HepG2 (cell line): ENCODE measurements around the gene MARVELD3. TPM values are rescaled to one million over a fixed set of nuclear protein-coding genes. Genes with fewer than 3 reads are reported as not detected.
A peak's percentile ranks its signal among the peaks of the same experiment; 100 is the strongest.

Experiments used
- ARID3A ChIP-seq: IDR thresholded peaks from 2 replicates; pipeline ENCODE4 v1.6.1; 2012; ENCODE audit warnings: low read depth, low read length, improper control_type of control experiment
- ATM ChIP-seq: fragments of 450-650 bp; IDR thresholded peaks from 2 replicates; pipeline ENCODE4 v1.7.1; 2017; ENCODE audit warnings: mild to moderate bottlenecking, borderline replicate concordance
- ELF1 ChIP-seq: sonication (generic); formaldehyde crosslinking; IDR thresholded peaks from 2 replicates; pipeline ENCODE4 v1.4.0; 2020; ENCODE audit warnings: missing genetic modification reagents
- FOSL1 ChIP-seq: sonication (generic); formaldehyde crosslinking; IDR thresholded peaks from 2 replicates; pipeline ENCODE4 v1.9.0; 2021; ENCODE audit warnings: missing genetic modification reagents, borderline replicate concordance
- FOXP1 ChIP-seq, 2 experiments: fragments of 450-650 bp in 1 of 2; IDR thresholded peaks; 2 replicates each; pipeline ENCODE4 v1.6.1; 2017 to 2018; ENCODE audit warnings: antibody characterized with exemption in 1 of 2
- FOXP4 ChIP-seq: sonication (generic); formaldehyde crosslinking; IDR thresholded peaks from 2 replicates; pipeline ENCODE4 v1.4.0; 2020; ENCODE audit warnings: missing genetic modification reagents
- GMEB2 ChIP-seq: IDR thresholded peaks from 2 replicates; pipeline ENCODE4 v1.6.1; 2016; ENCODE audit warnings: missing biosample characterization, missing genetic modification reagents, low read depth
- HNF4A ChIP-seq: sonication (generic); formaldehyde crosslinking; IDR thresholded peaks from 2 replicates; pipeline ENCODE4 v1.4.0; 2020; ENCODE audit warnings: missing genetic modification reagents
- HNF4G ChIP-seq, 2 experiments: sonication (generic) in 1 of 2; formaldehyde crosslinking in 1 of 2; IDR thresholded peaks; 2 replicates each; pipeline versions ENCODE4 v1.4.0 to v1.6.1; 2011 to 2020; ENCODE audit warnings: borderline replicate concordance in 2 of 2, low read depth in 2 of 2, mild to moderate bottlenecking in 2 of 2, low read length in 1 of 2, missing genetic modification reagents in 1 of 2, moderate library complexity in 1 of 2
- IKZF1 ChIP-seq: fragments of 450-650 bp; IDR thresholded peaks from 2 replicates; pipeline ENCODE4 v1.7.1; 2016
- IRF2 ChIP-seq: IDR thresholded peaks from 2 replicates; pipeline ENCODE4 v1.6.1; 2018; ENCODE audit warnings: missing genetic modification reagents, missing compliant biosample characterization
- ISL2 ChIP-seq: sonication (generic); formaldehyde crosslinking; IDR thresholded peaks from 2 replicates; pipeline ENCODE4 v1.5.0; 2020; ENCODE audit warnings: missing genetic modification reagents
- MAFF ChIP-seq: IDR thresholded peaks from 2 replicates; pipeline ENCODE4 v1.6.1; 2011; ENCODE audit warnings: low read depth, low read length, improper control_type of control experiment
- MATR3 ChIP-seq: sonication (generic); formaldehyde crosslinking; IDR thresholded peaks from 2 replicates; pipeline ENCODE4 v1.4.0; 2020; ENCODE audit warnings: missing genetic modification reagents
- RXRA ChIP-seq: sonication (generic); formaldehyde crosslinking; IDR thresholded peaks from 2 replicates; pipeline ENCODE4 v1.5.1; 2020; ENCODE audit warnings: missing genetic modification reagents
- SYNCRIP ChIP-seq: fragments of 200-400 bp; formaldehyde crosslinking; IDR thresholded peaks from 2 replicates; pipeline ENCODE4 v1.6.1; 2018; ENCODE audit warnings: mild to moderate bottlenecking, low read depth, low read length; ENCODE audit not compliant: insufficient read depth
- THAP7 ChIP-seq: sonication (generic); formaldehyde crosslinking; IDR thresholded peaks from 2 replicates; pipeline ENCODE4 v1.8.1; 2023; ENCODE audit warnings: mild to moderate bottlenecking, missing genetic modification reagents
- U2AF1 ChIP-seq: fragments of 200-400 bp; formaldehyde crosslinking; optimal IDR thresholded peaks from 2 replicates; pipeline ENCODE3; 2017; ENCODE audit warnings: mild to moderate bottlenecking, low read depth, low read length
- ZNF101 ChIP-seq: sonication (generic); formaldehyde crosslinking; IDR thresholded peaks from 2 replicates; pipeline ENCODE4 v1.4.0; 2020; ENCODE audit warnings: mild to moderate bottlenecking, low read depth, missing genetic modification reagents, borderline replicate concordance
- ZNF160 ChIP-seq: sonication (generic); formaldehyde crosslinking; IDR thresholded peaks from 2 replicates; pipeline ENCODE4 v1.8.0; 2022; ENCODE audit warnings: mild to moderate bottlenecking, inconsistent platforms, missing genetic modification reagents
- ZNF253 ChIP-seq: sonication (generic); formaldehyde crosslinking; IDR thresholded peaks from 2 replicates; pipeline ENCODE4 v1.8.0; 2022; ENCODE audit warnings: mild to moderate bottlenecking, missing genetic modification reagents, borderline replicate concordance
- ZNF704 ChIP-seq: sonication (generic); formaldehyde crosslinking; IDR thresholded peaks from 2 replicates; pipeline ENCODE4 v1.8.1; 2023; ENCODE audit warnings: mild to moderate bottlenecking, inconsistent platforms, moderate library complexity, missing genetic modification reagents, borderline replicate concordance
- ZNF766 ChIP-seq: sonication (generic); formaldehyde crosslinking; IDR thresholded peaks from 2 replicates; pipeline ENCODE4 v1.5.0; 2020; ENCODE audit warnings: missing genetic modification reagents, borderline replicate concordance
- ZNF83 ChIP-seq: sonication (generic); formaldehyde crosslinking; IDR thresholded peaks from 2 replicates; pipeline ENCODE4 v1.4.0; 2020; ENCODE audit warnings: missing genetic modification reagents, mild to moderate bottlenecking, borderline replicate concordance
- ZSCAN12 ChIP-seq: sonication (generic); formaldehyde crosslinking; IDR thresholded peaks from 2 replicates; pipeline ENCODE4 v1.9.0; 2021; ENCODE audit warnings: mild to moderate bottlenecking, missing genetic modification reagents
- polyA plus RNA-seq, 8 experiments: library from polyadenylated mRNA; depleted of rRNA in 3 of 8; stranded (reverse) in 7 of 8; unstranded in 1 of 8; fragments of >200 nt; fragmentation: Illumina TruSeq in 4 of 8; extraction: Trizol in 4 of 8; gene quantifications; 2 replicates each; pipeline versions ENCODE4 v1.2.1 to v1.2.3, GENCODE V29; 2011 to 2016; ENCODE audit warnings: low read depth in 4 of 8, missing spikeins in 1 of 8, mixed read lengths in 1 of 8; ENCODE audit not compliant: insufficient read depth in 1 of 8
- total RNA-seq, 5 experiments: library from RNA; depleted of rRNA; stranded (reverse); fragments of >200 nt; fragmentation: Illumina TruSeq; extraction: Trizol; gene quantifications; 2 replicates each; pipeline ENCODE4 v1.2.3, GENCODE V29; 2016; ENCODE audit warnings: low read depth in 1 of 5

Gene MARVELD3
- total and polyA plus RNA-seq, 2 of the 13 experiments (the other 11 are each of a cell fraction or from before 2014, with no cell fraction given), result 4.8 to 5.6 TPM

DNA sequence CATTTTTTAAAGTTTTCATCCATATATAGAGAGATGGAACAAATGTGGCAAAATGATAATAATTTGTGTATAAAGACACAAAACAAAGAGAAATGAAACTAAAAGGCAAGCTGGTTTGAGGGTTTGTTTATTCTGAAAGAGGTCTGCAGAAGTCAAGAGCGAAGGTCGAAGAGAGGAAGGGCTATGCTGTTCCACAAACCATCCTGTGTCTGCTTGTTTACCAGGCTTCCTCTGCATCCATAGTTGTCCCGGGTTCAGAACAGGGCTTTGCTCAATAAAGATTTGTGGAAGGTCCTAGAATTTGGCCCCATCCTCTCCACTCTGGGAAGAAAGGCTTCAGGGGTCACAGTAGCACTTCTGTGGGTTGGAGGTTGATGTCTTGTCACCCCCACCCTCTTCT lies 2.4 kb upstream of the MARVELD3 start (continued):
- no peak for TF ChIP-seq GMEB2 (CRISPR knock-in tag)
- TF ChIP-seq HNF4A, result peak; percentile 84
- peak; percentile 66 for TF ChIP-seq HNF4G (IDR thresholded peaks at IDR 0.05; ENCODE audit: borderline replicate concordance, low read depth, low read length)
- peak; percentile 71; the same call in 1 of the 2 replicates for TF ChIP-seq HNF4G (CRISPR knock-in tag; IDR thresholded peaks at IDR 0.05; ENCODE audit: borderline replicate concordance, low read depth)
- TF ChIP-seq ZSCAN12 (CRISPR knock-in tag), result no peak
- no peak for TF ChIP-seq FOSL1
- no peak for TF ChIP-seq THAP7
- peak; percentile 86 for TF ChIP-seq FOXP4 (CRISPR knock-in tag)
- no peak for TF ChIP-seq SYNCRIP
- no peak for TF ChIP-seq MAFF
- TF ChIP-seq FOXP1 (IDR thresholded peaks at IDR 0.05), result 0 out of 2 replicates have a peak, but pooled peaks have one; percentile 8
- peak; percentile 83 for TF ChIP-seq FOXP1 (CRISPR knock-in tag; IDR thresholded peaks at IDR 0.05)
- no peak for TF ChIP-seq ATM
- no peak for TF ChIP-seq ARID3A
- no peak for TF ChIP-seq ZNF101 (CRISPR knock-in tag)
- TF ChIP-seq ZNF160 (CRISPR knock-in tag), result no peak
- TF ChIP-seq ZNF253 (CRISPR knock-in tag), result no peak
- TF ChIP-seq ISL2 (CRISPR knock-in tag), result no peak
- no peak for TF ChIP-seq ZNF766 (CRISPR knock-in tag)
- peak; percentile 75 for TF ChIP-seq IRF2 (CRISPR knock-in tag)
- TF ChIP-seq ZNF83, result no peak
- TF ChIP-seq RXRA, result no peak; the same call in 1 of the 2 replicates
- TF ChIP-seq ELF1 (CRISPR knock-in tag), result no peak
- TF ChIP-seq MATR3 (CRISPR knock-in tag), result no peak
- no peak for TF ChIP-seq U2AF1
- TF ChIP-seq IKZF1, result no peak
- no peak for TF ChIP-seq ZNF704 (CRISPR knock-in tag)
